WTC11 (cell line): ENCODE measurements around the gene PHACTR3.

Source experiments
- CREB1 ChIP-seq: sonication (generic); formaldehyde crosslinking; IDR thresholded peaks from 2 replicates; pipeline ENCODE4 v1.8.0; 2023; ENCODE audit warnings: mild to moderate bottlenecking, missing genetic modification reagents
- CREM ChIP-seq: sonication (generic); formaldehyde crosslinking; IDR thresholded peaks from 2 replicates; pipeline ENCODE4 v1.8.1; 2022; ENCODE audit warnings: mild to moderate bottlenecking, missing genetic modification reagents, moderate library complexity
- ESRRA ChIP-seq: sonication (generic); formaldehyde crosslinking; IDR thresholded peaks from 2 replicates; pipeline ENCODE4 v1.8.1; 2022; ENCODE audit warnings: mild to moderate bottlenecking, missing genetic modification reagents, borderline replicate concordance
- ETV6 ChIP-seq: sonication (generic); formaldehyde crosslinking; IDR thresholded peaks from 2 replicates; pipeline ENCODE4 v1.8.1; 2022; ENCODE audit warnings: mild to moderate bottlenecking, missing genetic modification reagents
- HMGA2 ChIP-seq: fragments of 250-450 bp; sonication (Bioruptor Pico); IDR thresholded peaks from 2 replicates; pipeline ENCODE4 v1.4.0; 2021; ENCODE audit warnings: mild to moderate bottlenecking, moderate library complexity
- JUN ChIP-seq: sonication (generic); formaldehyde crosslinking; IDR thresholded peaks from 2 replicates; pipeline ENCODE4 v1.8.0; 2023; ENCODE audit warnings: mild to moderate bottlenecking, missing genetic modification reagents
- NR3C1 ChIP-seq: sonication (generic); formaldehyde crosslinking; conservative IDR thresholded peaks from 2 replicates; pipeline ENCODE4 v1.8.1; 2023; ENCODE audit warnings: low read depth, mild to moderate bottlenecking, missing genetic modification reagents
- SP1 ChIP-seq: sonication (generic); formaldehyde crosslinking; conservative IDR thresholded peaks from 2 replicates; pipeline ENCODE4 v1.8.1; 2022; ENCODE audit warnings: missing genetic modification reagents
- ZBTB21 ChIP-seq: sonication (generic); formaldehyde crosslinking; IDR thresholded peaks from 2 replicates; pipeline ENCODE4 v1.8.1; 2023; ENCODE audit warnings: mild to moderate bottlenecking, missing genetic modification reagents, borderline replicate concordance
- ZNF138 ChIP-seq: sonication (generic); formaldehyde crosslinking; conservative IDR thresholded peaks from 2 replicates; pipeline ENCODE4 v1.8.1; 2022; ENCODE audit warnings: mild to moderate bottlenecking, moderate library complexity, missing genetic modification reagents
- ZNF416 ChIP-seq: fragments of 250-450 bp; sonication (Bioruptor Pico); IDR thresholded peaks from 2 replicates; pipeline ENCODE4 v1.9.0; 2021; ENCODE audit warnings: mild to moderate bottlenecking, inconsistent platforms
- TF ChIP-seq, protein P1 (sequence below): fragments of 200-600 bp; IDR thresholded peaks from 2 replicates; pipeline ENCODE4 v1.8.0; 2022; ENCODE audit warnings: antibody characterized with exemption
- TF ChIP-seq, protein P2 (sequence below): sonication (generic); formaldehyde crosslinking; conservative IDR thresholded peaks from 2 replicates; pipeline ENCODE4 v1.8.1; 2022; ENCODE audit warnings: mild to moderate bottlenecking, missing genetic modification reagents
- TF ChIP-seq, protein P3 (sequence below): sonication (generic); formaldehyde crosslinking; IDR thresholded peaks from 2 replicates; pipeline ENCODE4 v1.8.1; 2023; ENCODE audit warnings: mild to moderate bottlenecking, moderate library complexity, missing genetic modification reagents

DNA sequence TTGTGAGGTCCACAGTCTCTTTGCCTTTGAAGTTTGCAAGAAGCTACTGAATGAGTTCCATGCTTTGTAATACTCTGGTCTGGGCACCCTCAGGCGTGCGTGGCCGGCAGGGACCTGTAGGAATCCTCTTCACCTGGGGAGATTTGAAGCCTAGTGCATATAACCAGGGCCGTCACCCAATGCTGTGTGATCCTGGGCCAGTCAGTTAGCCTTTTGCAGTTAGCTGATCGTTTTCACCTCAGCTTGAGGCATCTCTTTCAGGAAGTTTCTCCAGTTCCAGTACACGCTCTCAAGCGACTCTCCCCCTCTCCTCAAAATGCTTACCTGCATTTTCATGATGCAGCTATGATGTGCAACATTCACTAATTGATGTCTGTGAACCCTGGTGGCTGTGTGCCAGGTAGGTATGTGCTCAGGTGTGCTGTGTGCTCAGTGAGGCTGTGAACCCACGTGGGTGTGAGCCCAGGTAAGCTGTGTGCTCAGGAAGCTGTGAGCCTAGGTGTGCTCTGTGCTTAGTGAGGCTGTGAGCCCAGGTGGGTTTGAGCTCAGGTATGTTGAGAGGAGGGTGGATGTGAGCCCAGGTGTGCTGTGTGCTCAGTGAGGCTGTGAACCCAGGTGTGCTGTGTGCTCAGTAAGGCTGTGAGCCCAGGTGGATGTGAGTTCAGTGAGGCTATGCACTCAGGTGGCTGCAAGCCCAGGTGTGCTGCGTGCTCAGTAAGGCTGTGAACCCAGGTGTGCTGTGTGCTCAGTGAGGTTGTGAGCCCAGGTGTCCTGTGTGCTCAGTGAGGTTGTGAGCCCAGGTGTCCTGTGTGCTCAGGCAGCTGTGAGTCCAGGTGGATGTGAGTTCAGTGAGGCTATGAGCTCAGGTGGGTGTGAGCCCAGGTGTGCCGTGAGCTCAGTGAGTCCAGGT, 120.4 kb downstream of the PHACTR3 start:
- TF ChIP-seq, protein P1, sequence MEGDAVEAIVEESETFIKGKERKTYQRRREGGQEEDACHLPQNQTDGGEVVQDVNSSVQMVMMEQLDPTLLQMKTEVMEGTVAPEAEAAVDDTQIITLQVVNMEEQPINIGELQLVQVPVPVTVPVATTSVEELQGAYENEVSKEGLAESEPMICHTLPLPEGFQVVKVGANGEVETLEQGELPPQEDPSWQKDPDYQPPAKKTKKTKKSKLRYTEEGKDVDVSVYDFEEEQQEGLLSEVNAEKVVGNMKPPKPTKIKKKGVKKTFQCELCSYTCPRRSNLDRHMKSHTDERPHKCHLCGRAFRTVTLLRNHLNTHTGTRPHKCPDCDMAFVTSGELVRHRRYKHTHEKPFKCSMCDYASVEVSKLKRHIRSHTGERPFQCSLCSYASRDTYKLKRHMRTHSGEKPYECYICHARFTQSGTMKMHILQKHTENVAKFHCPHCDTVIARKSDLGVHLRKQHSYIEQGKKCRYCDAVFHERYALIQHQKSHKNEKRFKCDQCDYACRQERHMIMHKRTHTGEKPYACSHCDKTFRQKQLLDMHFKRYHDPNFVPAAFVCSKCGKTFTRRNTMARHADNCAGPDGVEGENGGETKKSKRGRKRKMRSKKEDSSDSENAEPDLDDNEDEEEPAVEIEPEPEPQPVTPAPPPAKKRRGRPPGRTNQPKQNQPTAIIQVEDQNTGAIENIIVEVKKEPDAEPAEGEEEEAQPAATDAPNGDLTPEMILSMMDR: no peak
- TF ChIP-seq JUN (CRISPR knock-in tag) (no peak), SP1 (CRISPR knock-in tag) (no peak), ZNF138 (CRISPR knock-in tag) (no peak), CREM (CRISPR knock-in tag) (no peak), HMGA2 (CRISPR knock-in tag) (no peak), ESRRA (CRISPR knock-in tag) (no peak), NR3C1 (CRISPR knock-in tag) (no peak), ETV6 (no peak), ZBTB21 (CRISPR knock-in tag) (no peak), ZNF416 (CRISPR knock-in tag) (no peak), CREB1 (CRISPR knock-in tag) (no peak)
- TF ChIP-seq, protein P2, sequence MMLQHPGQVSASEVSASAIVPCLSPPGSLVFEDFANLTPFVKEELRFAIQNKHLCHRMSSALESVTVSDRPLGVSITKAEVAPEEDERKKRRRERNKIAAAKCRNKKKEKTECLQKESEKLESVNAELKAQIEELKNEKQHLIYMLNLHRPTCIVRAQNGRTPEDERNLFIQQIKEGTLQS: no peak
- TF ChIP-seq, protein P3, sequence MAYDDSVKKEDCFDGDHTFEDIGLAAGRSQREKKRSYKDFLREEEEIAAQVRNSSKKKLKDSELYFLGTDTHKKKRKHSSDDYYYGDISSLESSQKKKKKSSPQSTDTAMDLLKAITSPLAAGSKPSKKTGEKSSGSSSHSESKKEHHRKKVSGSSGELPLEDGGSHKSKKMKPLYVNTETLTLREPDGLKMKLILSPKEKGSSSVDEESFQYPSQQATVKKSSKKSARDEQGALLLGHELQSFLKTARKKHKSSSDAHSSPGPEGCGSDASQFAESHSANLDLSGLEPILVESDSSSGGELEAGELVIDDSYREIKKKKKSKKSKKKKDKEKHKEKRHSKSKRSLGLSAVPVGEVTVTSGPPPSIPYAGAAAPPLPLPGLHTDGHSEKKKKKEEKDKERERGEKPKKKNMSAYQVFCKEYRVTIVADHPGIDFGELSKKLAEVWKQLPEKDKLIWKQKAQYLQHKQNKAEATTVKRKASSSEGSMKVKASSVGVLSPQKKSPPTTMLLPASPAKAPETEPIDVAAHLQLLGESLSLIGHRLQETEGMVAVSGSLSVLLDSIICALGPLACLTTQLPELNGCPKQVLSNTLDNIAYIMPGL (CRISPR knock-in tag): no peak
